Esophagus squamous epithelium (tissue), 5 donors: ENCODE measurements around the gene ULK4. TPM values are rescaled to one million over a fixed set of nuclear protein-coding genes. Genes with fewer than 3 reads are reported as not detected.
"Not testable (repeated sequence)": the region's sequence is repeated elsewhere in the genome, so short reads cannot be mapped to it uniquely, and the experiment has no call there.

ENCODE experiments used
- DNase-seq: peaks from one replicate; lab custom pipeline; 2025; lab: John Stamatoyannopoulos, UW
- H3K27ac ChIP-seq, 4 donors: fragments of 200-600 bp; sonication (generic); one replicate each; pipeline ENCODE4 v1.5.1; 2016 to 2019; ENCODE audit warnings: mild to moderate bottlenecking in 1 of 4
- H3K27me3 ChIP-seq, 4 donors: fragments of 200-600 bp; sonication (generic); 1 replicate in 3 of 4; 2 replicates in 1 of 4; pipeline versions ENCODE4 v1.5.1 to v1.6.0; 2017 to 2021; ENCODE audit warnings: antibody characterized with exemption in 1 of 4
- H3K36me3 ChIP-seq, 3 donors: fragments of 200-600 bp; sonication (generic); one replicate each; pipeline ENCODE4 v1.5.1; 2016 to 2019
- H3K4me1 ChIP-seq, 3 donors: fragments of 200-600 bp; sonication (generic); one replicate each; pipeline ENCODE4 v1.5.1; 2017 to 2019
- H3K4me3 ChIP-seq, 4 donors: fragments of 200-600 bp; sonication (generic); 1 replicate in 3 of 4; 2 replicates in 1 of 4; pipeline ENCODE4 v1.5.1; 2016 to 2019; ENCODE audit warnings: mild to moderate bottlenecking in 2 of 4, moderate library complexity in 1 of 4
- H3K9me3 ChIP-seq, 3 donors: fragments of 200-600 bp; sonication (generic); one replicate each; pipeline ENCODE4 v1.5.1; 2016 to 2019
- POLR2A ChIP-seq, 4 donors: fragments of 450-650 bp; IDR thresholded peaks; one replicate each; pipeline ENCODE4 v1.6.1; 2017; ENCODE audit warnings: antibody characterized with exemption in 4 of 4, mild to moderate bottlenecking in 4 of 4, moderate library complexity in 3 of 4
- WGBS, 2 donors: methylation state at CpG; one replicate each; pipeline ENCODE4 v1.1.5; 2018; 5-methylcytosine and 5-hydroxymethylcytosine counted together
- intact Hi-C: fragments of 100-400 bp; cut with DNase I; formaldehyde crosslinking; loops from one replicate; pipeline ENCODE4 v1.15.0; 2022
- total RNA-seq, 4 donors: library from RNA; depleted of rRNA; stranded (reverse); fragments of >200 nt; gene quantifications; one replicate each; pipeline ENCODE4 v1.1.0, GENCODE V29; 2016
- TF ChIP-seq, protein P1 (sequence below), 6 experiments: fragments of 450-650 bp in 4 of 6; fragments of 200-600 bp in 2 of 6; sonication (generic) in 2 of 6; IDR thresholded peaks; one replicate each; pipeline ENCODE4 v1.5.1; 2016 to 2019; ENCODE audit warnings: antibody characterized with exemption in 6 of 6, mild to moderate bottlenecking in 4 of 6, moderate library complexity in 4 of 6
- donor health status: DM: yes; HTN: yes; CAD: no.

ULK4 gene
- total RNA-seq, 4 donors from 2014 or later, result 2.2 to 11.4 (median 7.9) TPM

DNA sequence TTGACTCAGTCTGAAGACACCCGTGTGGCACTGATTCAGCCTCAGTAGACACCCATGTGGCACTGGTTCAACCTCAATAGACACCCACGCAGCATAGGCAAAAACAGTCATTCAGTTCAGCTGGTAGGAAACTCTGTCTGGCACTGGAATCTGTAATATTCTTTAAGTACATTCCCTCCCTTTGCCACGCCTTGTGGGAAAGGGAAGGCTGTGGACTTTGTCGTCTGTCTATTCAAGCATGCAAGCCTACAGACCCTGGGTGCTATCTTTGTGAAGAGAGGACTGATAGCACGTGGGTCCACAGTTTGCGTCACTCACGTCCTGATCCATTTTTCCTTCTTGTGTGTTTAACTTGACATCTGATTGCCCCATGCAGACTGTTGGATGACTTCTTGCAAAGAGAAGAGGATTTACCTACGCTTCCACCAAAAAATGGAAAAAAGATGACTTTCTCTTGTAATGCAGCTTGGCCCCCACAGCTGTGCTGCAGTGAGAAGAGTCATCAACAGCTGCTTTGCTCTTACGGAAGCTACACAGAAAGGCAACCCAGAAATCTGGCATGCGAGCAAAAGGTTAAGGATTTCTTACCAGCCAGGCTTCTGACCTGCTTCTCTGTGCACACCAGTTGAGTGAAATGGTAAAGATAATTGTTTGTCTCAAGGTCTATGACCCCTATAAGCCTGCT, 278.1 kb downstream of the ULK4 start:
- no peaks in the 10 kb centered on the region for H3K36me3 ChIP-seq
- DNase-seq, result no peak
- WGBS, 2 donors, result 78% methylated on average over 9 to 10 of the region's 10 CpGs
- intact Hi-C loops, result no loop called here
- no peaks in the 10 kb centered on the region for H3K9me3 ChIP-seq
- no peak overlapping the region for H3K27ac ChIP-seq
- no peak overlapping the region for H3K4me3 ChIP-seq
- TF ChIP-seq, protein P1, sequence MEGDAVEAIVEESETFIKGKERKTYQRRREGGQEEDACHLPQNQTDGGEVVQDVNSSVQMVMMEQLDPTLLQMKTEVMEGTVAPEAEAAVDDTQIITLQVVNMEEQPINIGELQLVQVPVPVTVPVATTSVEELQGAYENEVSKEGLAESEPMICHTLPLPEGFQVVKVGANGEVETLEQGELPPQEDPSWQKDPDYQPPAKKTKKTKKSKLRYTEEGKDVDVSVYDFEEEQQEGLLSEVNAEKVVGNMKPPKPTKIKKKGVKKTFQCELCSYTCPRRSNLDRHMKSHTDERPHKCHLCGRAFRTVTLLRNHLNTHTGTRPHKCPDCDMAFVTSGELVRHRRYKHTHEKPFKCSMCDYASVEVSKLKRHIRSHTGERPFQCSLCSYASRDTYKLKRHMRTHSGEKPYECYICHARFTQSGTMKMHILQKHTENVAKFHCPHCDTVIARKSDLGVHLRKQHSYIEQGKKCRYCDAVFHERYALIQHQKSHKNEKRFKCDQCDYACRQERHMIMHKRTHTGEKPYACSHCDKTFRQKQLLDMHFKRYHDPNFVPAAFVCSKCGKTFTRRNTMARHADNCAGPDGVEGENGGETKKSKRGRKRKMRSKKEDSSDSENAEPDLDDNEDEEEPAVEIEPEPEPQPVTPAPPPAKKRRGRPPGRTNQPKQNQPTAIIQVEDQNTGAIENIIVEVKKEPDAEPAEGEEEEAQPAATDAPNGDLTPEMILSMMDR (IDR thresholded peaks at IDR 0.05), result no peak
- TF ChIP-seq POLR2A (IDR thresholded peaks at IDR 0.05), result no peak
- peaks cover 0 to 13% (median 0%) of the 10 kb centered on the region in 3 donors for H3K4me1 ChIP-seq
- H3K27me3 ChIP-seq, result no peaks in the 10 kb centered on the region

DNA sequence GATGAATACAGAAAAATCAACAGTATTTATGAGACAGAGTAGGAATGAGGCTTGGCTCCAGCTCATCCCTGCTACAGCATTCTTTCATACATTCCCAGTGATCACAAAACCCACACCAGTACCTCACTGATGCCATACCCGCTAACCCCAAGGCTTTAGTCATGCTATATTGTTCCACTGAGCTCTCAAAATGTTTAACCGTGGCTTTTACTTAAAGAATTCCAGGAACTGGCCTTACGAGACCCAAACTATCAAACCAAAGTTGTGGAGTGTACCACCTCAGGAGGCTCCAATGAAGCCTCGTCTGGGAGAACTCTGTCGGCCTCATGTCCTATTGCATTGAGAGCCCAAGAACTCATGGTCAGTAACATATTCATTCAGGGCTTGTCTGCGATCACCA, 278.9 kb downstream of the ULK4 start:
- Histone ChIP-seq H3K27ac (no peak overlapping the region), H3K36me3 (no peaks in the 10 kb centered on the region), H3K4me1 (peaks cover 0 to 5% (median 0%) of the 10 kb centered on the region in 3 donors), H3K27me3 (no peaks in the 10 kb centered on the region), H3K4me3 (no peak overlapping the region), H3K9me3 (no peaks in the 10 kb centered on the region)
- intact Hi-C loops, result no loop called here
- TF ChIP-seq, protein P1 (IDR thresholded peaks at IDR 0.05), result no peak
- no peak for TF ChIP-seq POLR2A (IDR thresholded peaks at IDR 0.05)
- DNase-seq, result no peak
- WGBS, 2 donors, result 87 to 92% methylated on average over 2 to 6 of the region's 6 CpGs

DNA sequence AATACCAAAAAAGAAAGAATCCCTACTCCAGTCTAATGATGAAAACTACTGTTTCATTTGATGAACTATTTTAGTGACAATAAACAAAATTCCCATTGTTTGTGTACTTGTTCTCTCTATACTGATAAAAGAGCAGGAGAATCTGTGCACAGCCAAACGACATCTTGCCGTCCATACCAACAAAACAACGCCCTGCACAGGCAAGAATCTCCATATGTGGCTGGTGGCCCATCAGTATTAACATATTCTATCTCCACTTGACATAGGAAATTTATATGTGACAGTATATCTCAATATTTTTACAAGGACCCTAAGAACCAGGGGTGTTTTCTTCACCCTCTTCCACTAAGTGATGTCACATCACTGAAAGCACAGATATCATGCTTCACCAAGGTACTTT, 279.5 kb downstream of the ULK4 start:
- TF ChIP-seq, protein P1 (IDR thresholded peaks at IDR 0.05), result no peak
- TF ChIP-seq POLR2A (IDR thresholded peaks at IDR 0.05), result no peak
- intact Hi-C loops, result no loop called here
- no peak overlapping the region for H3K4me3 ChIP-seq
- H3K27me3 ChIP-seq, result no peaks in the 10 kb centered on the region
- DNase-seq, result no peak
- H3K9me3 ChIP-seq, result no peaks in the 10 kb centered on the region
- WGBS, 2 donors, result 93 to 95% methylated on average over 3 of the region's 3 CpGs
- H3K27ac ChIP-seq, result no peak overlapping the region
- no peaks in the 10 kb centered on the region for H3K36me3 ChIP-seq
- peaks cover 0 to 4% (median 0%) of the 10 kb centered on the region in 3 donors for H3K4me1 ChIP-seq

DNA sequence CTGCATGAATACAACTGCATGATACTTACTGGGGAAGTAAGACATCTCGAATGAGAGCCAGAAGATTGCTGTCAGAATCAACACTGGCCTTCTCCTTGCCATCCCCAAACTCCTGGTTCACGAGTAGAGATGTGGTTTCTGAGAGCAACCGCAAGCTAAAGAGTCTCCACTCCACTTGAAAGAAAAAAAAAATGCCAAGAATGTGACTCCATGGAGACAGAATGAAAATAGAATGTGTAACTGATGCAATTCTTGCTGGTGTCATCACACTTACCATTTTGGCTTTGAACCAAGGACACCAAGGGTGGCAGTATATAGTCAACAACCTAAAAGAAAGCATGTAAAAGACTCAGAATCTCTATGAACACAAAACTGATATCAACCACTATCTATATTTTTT, 280.4 kb downstream of the ULK4 start:
- TF ChIP-seq, protein P1 (IDR thresholded peaks at IDR 0.05), result no peak
- no peak for TF ChIP-seq POLR2A (IDR thresholded peaks at IDR 0.05)
- 66 to 74% methylated on average over 3 of the region's 3 CpGs for WGBS, 2 donors
- Histone ChIP-seq H3K27me3 (no peaks in the 10 kb centered on the region), H3K4me1 (peaks cover 0 to 4% (median 0%) of the 10 kb centered on the region in 3 donors), H3K9me3 (no peaks in the 10 kb centered on the region), H3K27ac (no peak overlapping the region), H3K4me3 (peak overlapping the region in 1 of 4 donors; percentile 20), H3K36me3 (no peaks in the 10 kb centered on the region)
- intact Hi-C loops, result no loop called here
- no peak for DNase-seq

DNA sequence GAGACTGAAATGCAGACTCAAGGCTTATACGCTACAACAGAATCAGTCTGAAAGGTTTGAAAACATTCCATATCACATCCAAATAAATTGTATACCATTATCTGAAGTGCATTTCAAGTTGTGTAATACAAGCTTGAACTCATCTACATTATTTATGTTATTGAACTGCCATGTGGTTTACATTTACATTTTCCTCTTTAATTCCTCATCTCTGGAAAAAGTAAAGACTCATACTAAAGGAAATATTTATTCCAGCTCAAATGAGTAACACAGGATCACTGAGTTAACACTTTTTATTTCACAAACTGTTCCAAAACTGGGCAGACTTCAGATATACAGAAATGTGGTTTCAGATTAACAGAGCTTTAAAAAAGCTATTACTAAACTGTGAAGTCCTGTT, 282.5 kb downstream of the ULK4 start:
- Histone ChIP-seq H3K4me3 (no peak overlapping the region), H3K9me3 (no peaks in the 10 kb centered on the region), H3K27me3 (no peaks in the 10 kb centered on the region), H3K4me1 (peaks cover 0 to 4% (median 0%) of the 10 kb centered on the region in 3 donors), H3K36me3 (no peaks in the 10 kb centered on the region), H3K27ac (no peak overlapping the region)
- intact Hi-C loops, result no loop called here
- no peak for DNase-seq
- TF ChIP-seq, protein P1 (IDR thresholded peaks at IDR 0.05), result no peak
- TF ChIP-seq POLR2A (IDR thresholded peaks at IDR 0.05), result no peak
- WGBS, 2 donors, result 93 to 100% methylated on average over 1 of the region's 1 CpG

DNA sequence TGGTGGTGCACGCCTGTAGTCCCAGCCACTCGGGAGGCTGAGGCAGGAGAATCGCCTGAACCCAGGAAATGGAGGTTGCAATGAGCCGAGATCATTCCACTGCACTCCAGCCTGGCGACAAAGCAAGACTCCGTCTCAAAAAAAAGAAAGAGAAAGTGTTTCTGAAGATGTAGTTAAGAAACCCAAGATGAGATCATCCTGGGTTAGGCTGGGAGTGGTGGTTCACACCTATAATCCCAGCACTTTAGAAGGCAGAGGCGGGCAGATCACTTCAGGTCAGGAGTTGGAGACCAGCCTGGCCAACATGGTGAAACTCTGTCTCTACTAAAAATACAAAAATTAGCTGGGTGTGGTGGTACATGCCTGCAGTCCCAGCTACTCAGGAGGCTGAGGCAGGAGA, 286.8 kb downstream of the ULK4 start:
- H3K27me3 ChIP-seq, H3K4me1 ChIP-seq, H3K27ac ChIP-seq, DNase-seq, H3K9me3 ChIP-seq, intact Hi-C loops, H3K4me3 ChIP-seq, H3K36me3 ChIP-seq: not testable (repeated sequence)
- WGBS, 2 donors, result 85% methylated on average over 7 of the region's 7 CpGs
